Left colon (tissue), 2 donors: ENCODE results near the gene RPH3AL. TPM values are rescaled to one million over a fixed set of nuclear protein-coding genes. Genes with fewer than 3 reads are reported as not detected.
"Not testable (repeated sequence)": the region's sequence is repeated elsewhere in the genome, so short reads cannot be mapped to it uniquely, and the experiment has no call there.

ENCODE experiments used
- ATAC-seq: fragments of 200-7000 bp; cut with Tn5 transposase; one replicate; pipeline ENCODE4 v1.9.1; 2020; ENCODE audit warnings: mild to moderate bottlenecking, moderate library complexity
- DNase-seq, 2 donors: peaks; one replicate each; pipeline ENCODE4 v3.0.0-alpha.2; 2020
- intact Hi-C, 2 donors: fragments of 100-400 bp; cut with DNase I in 1 of 2; cut with micrococcal nuclease in 1 of 2; formaldehyde crosslinking; loops; one replicate each; pipeline versions ENCODE4 v1.11.2 to v1.14.0; 2022; cut with DNase I, micrococcal nuclease
- total RNA-seq, 2 donors: library from RNA; stranded (reverse); fragmentation: NEBNext Ultra II Directional; extraction: Animal tissue kit (Norgen Biotek cat#: 25700); gene quantifications; one replicate each; pipeline ENCODE4 v1.2.1, GENCODE V29; 2021
- donor health status: DM: no; HTN: no; CAD: no.
- donor health status: DM: yes; HTN: yes; CAD: no.

RPH3AL gene
- total RNA-seq, 2 donors from 2014 or later, result 32.7 to 42.3 TPM

- DNase-seq, ATAC-seq, intact Hi-C loops: not testable (repeated sequence)
Measured at GRCh38 chr17:206484-206883, 146.1 kb downstream of the RPH3AL start.

GRCh38 chr17:205817-206216 is 146.8 kb downstream of the RPH3AL start:
- DNase-seq, result no peak
- no peak for ATAC-seq
- intact Hi-C loops, result no loop called here

GRCh38 chr17:205148-205669 is 147.4 kb downstream of the RPH3AL start:
- no peak for DNase-seq
- intact Hi-C loops, result no loop called here
- no peak for ATAC-seq

DNA sequence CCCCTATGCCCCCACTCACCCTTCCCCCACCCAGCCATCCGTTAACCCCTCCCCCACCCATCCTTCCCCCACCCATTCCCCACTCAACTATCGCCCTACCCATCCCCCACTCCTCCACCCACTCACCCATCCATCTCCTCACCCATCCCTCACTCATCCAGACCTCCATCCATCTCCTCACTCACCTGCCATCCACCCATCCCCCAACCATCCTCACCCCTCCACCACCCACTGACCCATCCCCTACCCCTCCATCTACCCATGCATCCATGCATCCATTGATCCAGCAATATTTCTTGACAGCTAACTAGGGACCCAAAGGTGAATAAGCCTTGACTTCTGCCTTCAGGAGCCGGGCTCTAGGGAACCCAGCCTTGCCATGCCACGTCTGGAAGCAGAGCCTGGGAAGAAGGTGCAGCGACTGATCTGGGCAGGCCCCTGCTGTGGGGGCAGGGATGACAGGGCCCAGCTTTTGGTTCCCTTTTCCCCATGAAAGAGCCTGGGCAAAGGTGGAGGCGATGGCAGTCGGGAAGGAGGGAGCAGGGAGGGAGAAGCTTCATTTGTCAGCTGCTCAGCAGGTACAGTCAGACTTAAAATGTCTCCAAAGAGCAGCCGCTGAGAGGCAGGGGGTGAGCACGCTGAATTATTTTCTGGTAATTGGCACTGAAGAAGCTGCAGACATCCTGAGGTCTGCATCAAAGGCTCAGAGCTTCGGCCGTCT is 148.0 kb downstream of the RPH3AL start:
- ATAC-seq, result no peak
- intact Hi-C loops, result no loop called here
- no peak for DNase-seq

GRCh38 chr17:202501-202951 is 150.1 kb downstream of the RPH3AL start:
- DNase-seq, result no peak
- intact Hi-C loops, result no loop called here

DNA sequence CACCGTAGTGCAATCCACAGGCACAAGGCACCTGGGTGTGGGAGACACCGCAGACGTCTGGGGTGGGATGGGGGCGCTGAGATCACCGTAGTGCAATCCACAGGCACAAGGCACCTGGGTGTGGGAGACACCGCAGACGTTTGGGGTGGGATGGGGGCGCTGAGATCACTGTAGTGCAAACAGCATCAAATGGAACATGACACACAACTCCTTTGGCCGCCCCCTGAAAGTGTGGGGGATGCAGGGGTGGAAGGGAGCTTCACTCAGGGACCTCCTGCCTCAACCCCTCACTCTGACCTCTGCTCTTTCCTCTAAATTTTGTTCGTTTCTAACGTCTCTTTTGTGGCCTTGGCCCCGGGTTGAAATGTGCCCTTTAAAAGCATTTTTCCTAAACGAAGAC is 150.9 kb downstream of the RPH3AL start:
- DNase-seq, ATAC-seq, intact Hi-C loops: not testable (repeated sequence)

More at GRCh38 chr17:202501-202951, 150.1 kb downstream of the RPH3AL start:
- ATAC-seq, result no peak

GRCh38 chr17:201257-201656 is 151.3 kb downstream of the RPH3AL start:
- intact Hi-C loops, DNase-seq: not testable (repeated sequence)

DNA sequence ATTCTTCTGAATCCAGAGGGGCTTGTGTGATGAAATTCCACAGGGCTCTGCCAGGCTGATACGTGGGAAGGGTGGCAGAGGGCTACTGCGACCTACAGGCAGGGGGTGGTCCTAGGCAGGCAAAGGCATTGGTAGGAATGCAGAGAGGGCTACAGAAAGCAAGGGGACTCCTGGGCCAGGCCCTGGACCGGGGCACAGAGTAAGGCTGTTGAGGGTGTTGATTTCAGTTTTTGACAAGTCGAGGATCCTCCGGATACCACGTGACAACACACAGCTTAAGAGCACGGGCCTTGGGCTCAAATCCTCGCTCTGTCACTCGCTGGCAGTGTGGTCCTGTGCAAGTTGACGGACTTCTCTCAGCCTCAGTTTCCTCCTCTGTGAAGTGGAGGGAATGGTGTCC is 152.0 kb downstream of the RPH3AL start:
- ATAC-seq, result peak; percentile 5
- no peak for DNase-seq
- intact Hi-C loops, result no loop called here

More at GRCh38 chr17:201257-201656, 151.3 kb downstream of the RPH3AL start:
- ATAC-seq, result not testable (repeated sequence)

GRCh38 chr17:199806-200545 is 152.6 kb downstream of the RPH3AL start:
- no peak for DNase-seq
- peak; percentile 54 for ATAC-seq
- intact Hi-C loops, result no loop called here

DNA sequence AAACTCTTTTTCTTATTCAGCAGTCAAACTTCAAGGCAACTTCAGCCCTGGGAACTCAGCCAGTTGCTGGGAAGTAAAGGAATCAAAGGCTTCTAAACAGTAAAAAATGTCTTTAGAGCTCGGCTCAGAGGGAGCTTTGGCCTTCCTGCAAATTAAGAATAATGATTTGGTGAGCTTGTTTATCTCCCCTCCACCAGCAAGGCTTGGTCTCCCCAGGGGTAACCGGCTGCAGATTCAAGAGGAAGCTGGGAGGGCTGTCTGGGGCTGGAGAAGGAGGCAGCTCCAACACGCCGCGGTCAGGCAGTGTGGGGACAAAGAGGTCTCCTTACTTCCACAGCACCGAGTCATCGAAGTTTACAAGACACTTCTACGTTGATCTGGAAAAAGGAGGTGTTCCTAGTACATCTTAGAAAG is 153.4 kb downstream of the RPH3AL start:
- intact Hi-C loops, result no loop called here
- ATAC-seq, result no peak
- no peak for DNase-seq

- DNase-seq, ATAC-seq, intact Hi-C loops: not testable (repeated sequence)
Measured at GRCh38 chr17:198225-198624, 154.4 kb downstream of the RPH3AL start.

DNA sequence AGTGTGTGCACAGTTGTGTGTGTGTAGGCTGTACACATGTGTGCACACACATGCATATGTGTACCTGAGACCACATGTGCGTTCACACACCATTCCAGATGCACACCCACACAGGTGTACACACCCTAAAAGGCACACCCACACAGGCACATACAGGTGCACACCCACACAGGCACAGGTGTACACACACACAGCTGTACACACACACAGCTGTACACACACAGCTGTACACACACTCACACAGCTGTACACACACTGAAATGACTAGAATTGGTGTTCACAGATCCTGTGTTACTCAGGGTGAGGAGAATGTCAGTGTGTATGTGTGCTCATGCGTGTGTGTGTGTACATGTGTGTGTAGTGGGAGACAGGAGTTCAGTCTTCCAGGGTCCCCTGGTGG is 155.3 kb downstream of the RPH3AL start:
- no peak for DNase-seq
- intact Hi-C loops, result no loop called here
- ATAC-seq, result no peak

DNA sequence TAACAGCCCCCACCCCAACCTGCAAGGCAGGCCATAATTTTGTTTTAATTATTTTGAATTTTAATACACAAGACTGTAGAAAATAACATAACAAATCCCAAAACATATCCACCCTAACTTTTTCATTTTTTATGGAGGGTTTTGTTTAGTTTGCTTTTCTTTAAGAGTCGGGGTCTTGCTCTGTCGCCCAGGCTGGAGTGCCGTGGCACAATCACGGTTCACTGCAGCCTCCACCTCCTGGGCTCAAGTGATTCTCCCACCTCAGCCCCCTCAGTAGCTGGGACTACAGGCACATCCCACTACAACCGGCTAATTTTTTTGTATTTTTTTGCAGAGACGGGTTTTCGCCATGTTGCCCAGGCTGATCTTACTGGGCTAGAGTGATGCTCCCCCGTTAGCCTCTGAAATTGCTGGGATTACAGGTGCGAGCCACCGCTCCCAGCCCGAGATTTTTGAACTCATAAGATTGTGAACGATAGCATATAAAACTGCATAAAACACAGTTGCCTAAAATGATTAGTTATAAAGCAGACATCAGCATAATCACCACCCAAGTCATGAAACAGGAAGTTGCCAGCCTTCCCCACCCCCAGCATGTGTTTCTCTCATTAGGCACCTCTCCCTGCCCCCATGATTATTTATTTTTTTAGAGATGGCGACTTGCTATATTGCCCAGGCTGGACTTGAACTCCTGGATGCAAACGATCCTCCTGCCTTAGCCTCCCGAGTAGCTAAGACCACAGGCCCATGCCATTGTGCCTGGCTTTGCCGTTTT is 157.6 kb downstream of the RPH3AL start:
- DNase-seq, result no peak
- no peak for ATAC-seq
- intact Hi-C loops, result no loop called here

GRCh38 chr17:193841-194806 is 158.5 kb downstream of the RPH3AL start:
- DNase-seq (no peak), ATAC-seq (peak; percentile 87)
- intact Hi-C loops, result no loop called here

DNA sequence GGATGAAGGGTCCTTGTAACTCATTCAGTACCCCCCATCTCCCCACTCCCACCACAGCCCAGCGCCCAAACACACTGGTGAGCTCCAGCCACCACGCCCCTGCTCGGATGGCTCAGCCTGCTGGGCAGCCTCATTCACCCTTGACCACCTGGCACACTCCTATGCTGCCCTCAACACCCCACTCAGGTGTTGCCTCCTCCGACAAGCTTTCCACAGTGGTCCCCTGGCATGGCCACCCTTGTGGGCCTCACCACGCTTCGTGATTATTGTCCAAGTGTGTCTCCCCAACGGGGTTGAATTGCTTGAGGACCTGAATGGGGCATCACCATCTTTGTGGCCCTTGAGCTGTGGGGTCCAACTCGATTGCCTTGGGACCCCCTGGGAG is 159.2 kb downstream of the RPH3AL start:
- intact Hi-C loops, result no loop called here
- no peak for ATAC-seq

DNA sequence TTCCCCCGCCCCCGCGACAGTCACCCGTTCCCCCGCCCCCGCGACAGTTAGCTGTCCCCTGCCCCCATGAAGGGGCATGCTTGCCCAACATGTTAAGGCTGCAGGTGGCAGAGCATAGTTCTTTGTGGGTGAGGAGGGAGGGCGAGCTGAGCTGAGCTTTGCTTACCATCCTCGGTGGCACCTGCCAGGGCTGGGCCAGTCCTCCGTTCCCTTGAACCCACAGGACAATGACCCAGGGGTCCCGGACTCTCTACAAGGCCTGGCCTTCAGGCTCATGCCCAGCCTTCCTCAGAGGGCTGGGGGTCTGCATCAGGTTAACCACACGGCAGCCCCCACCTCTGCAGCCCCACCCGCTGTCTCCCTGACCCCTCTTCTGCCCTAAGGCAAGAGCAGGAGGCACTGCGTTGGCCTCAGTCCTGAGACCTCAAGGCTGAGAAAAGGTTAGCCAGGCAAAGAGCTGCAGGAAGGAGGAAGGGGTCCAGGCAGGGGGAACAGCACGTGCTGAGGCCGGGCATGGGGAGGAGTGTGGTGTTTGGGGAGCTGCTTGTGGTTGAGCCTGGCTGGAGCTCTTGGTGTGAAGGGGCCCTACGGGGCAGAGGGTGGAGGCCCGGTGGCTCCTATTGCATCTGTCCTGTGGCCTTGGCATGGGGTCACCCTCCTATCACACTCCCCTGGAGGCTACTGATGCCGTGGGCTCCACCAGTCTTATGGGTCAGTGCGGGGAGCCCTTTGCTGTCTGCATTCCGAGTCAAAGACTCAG is 159.8 kb downstream of the RPH3AL start:
- ATAC-seq (no peak), DNase-seq (no peak)
- intact Hi-C loops, result no loop called here

More for the DNA sequence above, 159.2 kb downstream of the RPH3AL start:
- no peak for DNase-seq

- ATAC-seq (no peak), DNase-seq (no peak)
- intact Hi-C loops, result no loop called here
Measured at GRCh38 chr17:189444-189843, 163.2 kb downstream of the RPH3AL start.
